ENCODE results near the gene CSMD2.

Gene CSMD2

GRCh38 chr1:33946836-33947235 lies 218.2 kb downstream of the CSMD2 start:
- H3K79me2 ChIP-seq (ENCODE audit: insufficient read depth, low read length) = no peaks in the 10 kb centered on the region
- no peak overlapping the region for H3K27ac ChIP-seq (ENCODE audit: low read length)
- no peaks in the 10 kb centered on the region for H3K4me1 ChIP-seq (ENCODE audit: insufficient read depth, low read length)
- no peaks in the 10 kb centered on the region for H3K9me3 ChIP-seq (ENCODE audit: insufficient read depth, low read length, severe bottlenecking)
- H3K4me3 ChIP-seq (ENCODE audit: low read depth in 1 of 2, low read length in 2 of 2) = no peak overlapping the region
- no peak overlapping the region for H3K4me2 ChIP-seq (ENCODE audit: insufficient read depth, low read length)
- no peaks in the 10 kb centered on the region for H3K27me3 ChIP-seq (ENCODE audit: insufficient read depth, low read length, poor library complexity)
- DNase-seq = no peak
- H4K20me1 ChIP-seq (ENCODE audit: insufficient read depth, low read length) = 0 out of 2 replicates have a peak, but pooled peaks cover 5% of the 10 kb centered on the region
- no peaks in the 10 kb centered on the region for H3K36me3 ChIP-seq (ENCODE audit: insufficient read depth, low read length)
- no peak for TF ChIP-seq CTCF (IDR thresholded peaks at IDR 0.05; ENCODE audit: borderline replicate concordance, extremely low read depth, low read length, poor library complexity, severe bottlenecking)
- no peak for TF ChIP-seq EZH2 (IDR thresholded peaks at IDR 0.05; ENCODE audit: borderline replicate concordance, low read depth, low read length, severe bottlenecking)
- no peak overlapping the region for H2AFZ ChIP-seq (ENCODE audit: low read depth, low read length)
- ATAC-seq (ENCODE audit: insufficient read depth, low read depth) = no peak
- H3K9ac ChIP-seq (ENCODE audit: low read depth, low read length) = no peak overlapping the region

- no peak for DNase-seq
- no peak for ATAC-seq (ENCODE audit: insufficient read depth, low read depth)
- H3K4me3 ChIP-seq (ENCODE audit: low read depth in 1 of 2, low read length in 2 of 2) = no peak overlapping the region
- no peaks in the 10 kb centered on the region for H3K79me2 ChIP-seq (ENCODE audit: insufficient read depth, low read length)
- no peaks in the 10 kb centered on the region for H3K27me3 ChIP-seq (ENCODE audit: insufficient read depth, low read length, poor library complexity)
- H2AFZ ChIP-seq (ENCODE audit: low read depth, low read length) = no peak overlapping the region
- no peak overlapping the region for H3K4me2 ChIP-seq (ENCODE audit: insufficient read depth, low read length)
- no peak overlapping the region for H3K9ac ChIP-seq (ENCODE audit: low read depth, low read length)
- H3K27ac ChIP-seq (ENCODE audit: low read length) = no peak overlapping the region
- no peaks in the 10 kb centered on the region for H3K36me3 ChIP-seq (ENCODE audit: insufficient read depth, low read length)
- H4K20me1 ChIP-seq (ENCODE audit: insufficient read depth, low read length) = 0 out of 2 replicates have a peak, but pooled peaks cover 5% of the 10 kb centered on the region
- no peak for TF ChIP-seq CTCF (IDR thresholded peaks at IDR 0.05; ENCODE audit: borderline replicate concordance, extremely low read depth, low read length, poor library complexity, severe bottlenecking)
- TF ChIP-seq EZH2 (IDR thresholded peaks at IDR 0.05; ENCODE audit: borderline replicate concordance, low read depth, low read length, severe bottlenecking) = no peak
- no peaks in the 10 kb centered on the region for H3K9me3 ChIP-seq (ENCODE audit: insufficient read depth, low read length, severe bottlenecking)
- H3K4me1 ChIP-seq (ENCODE audit: insufficient read depth, low read length) = no peaks in the 10 kb centered on the region
These were observed 220.2 kb downstream of the CSMD2 start for GRCh38 chr1:33944846-33945245.

DNA sequence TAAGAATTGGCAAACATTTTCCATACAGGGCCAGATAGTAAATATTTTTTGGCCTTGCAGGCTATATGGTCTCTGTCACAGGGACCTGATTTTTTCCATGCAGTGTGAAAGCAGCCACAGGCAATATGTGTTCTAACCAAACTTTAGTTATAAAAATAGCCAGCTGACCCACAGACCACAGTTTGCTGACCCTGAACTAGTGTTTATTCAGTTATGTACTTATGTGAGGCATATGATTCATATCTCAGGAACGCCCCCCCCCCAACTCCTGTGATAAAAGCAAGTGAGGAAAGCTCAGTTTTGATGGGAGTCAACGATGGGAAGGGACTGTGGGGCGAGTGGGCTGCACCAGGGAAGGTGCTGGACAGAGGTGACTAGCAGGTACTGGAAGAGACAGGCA lies 221.1 kb downstream of the CSMD2 start:
- no peak overlapping the region for H2AFZ ChIP-seq (ENCODE audit: low read depth, low read length)

More for the DNA sequence above, 221.1 kb downstream of the CSMD2 start:
- 0 out of 2 replicates have a peak, but pooled peaks cover 5% of the 10 kb centered on the region for H4K20me1 ChIP-seq (ENCODE audit: insufficient read depth, low read length)
- no peak overlapping the region for H3K4me3 ChIP-seq (ENCODE audit: low read depth in 1 of 2, low read length in 2 of 2)
- DNase-seq (no peak), ATAC-seq (ENCODE audit: insufficient read depth, low read depth) (no peak)
- H3K27me3 ChIP-seq (ENCODE audit: insufficient read depth, low read length, poor library complexity) = no peaks in the 10 kb centered on the region
- no peaks in the 10 kb centered on the region for H3K36me3 ChIP-seq (ENCODE audit: insufficient read depth, low read length)
- no peak overlapping the region for H3K4me2 ChIP-seq (ENCODE audit: insufficient read depth, low read length)
- H3K9ac ChIP-seq (ENCODE audit: low read depth, low read length) = no peak overlapping the region
- H3K9me3 ChIP-seq (ENCODE audit: insufficient read depth, low read length, severe bottlenecking) = peaks cover 1% of the 10 kb centered on the region
- TF ChIP-seq CTCF (IDR thresholded peaks at IDR 0.05; ENCODE audit: borderline replicate concordance, extremely low read depth, low read length, poor library complexity, severe bottlenecking) (no peak), EZH2 (IDR thresholded peaks at IDR 0.05; ENCODE audit: borderline replicate concordance, low read depth, low read length, severe bottlenecking) (no peak)
- H3K27ac ChIP-seq (ENCODE audit: low read length) = no peak overlapping the region
- no peaks in the 10 kb centered on the region for H3K4me1 ChIP-seq (ENCODE audit: insufficient read depth, low read length)
- no peaks in the 10 kb centered on the region for H3K79me2 ChIP-seq (ENCODE audit: insufficient read depth, low read length)
